HCT116 (cell line): ENCODE data around the gene INAVA.

Experiments used
- CEBPB ChIP-seq: IDR thresholded peaks from 2 replicates; pipeline ENCODE4 v1.6.1; 2012; ENCODE audit warnings: low read depth
- CTCF ChIP-seq, 3 experiments: fragments of 200-600 bp in 1 of 3; sonication (generic) in 1 of 3; IDR thresholded peaks in 2 of 3; conservative IDR thresholded peaks in 1 of 3; 2 replicates each; pipeline ENCODE4 v1.5.1; 2012 to 2017; ENCODE audit warnings: low read depth in 2 of 3, low read length in 2 of 3, antibody characterized with exemption in 1 of 3, borderline replicate concordance in 1 of 3, control low read depth in 1 of 3, mild to moderate bottlenecking in 1 of 3, mixed read lengths in 1 of 3, mixed run types in 1 of 3, moderate library complexity in 1 of 3; ENCODE audit not compliant: insufficient read depth in 1 of 3
- EZH2 ChIP-seq: fragments of 200-600 bp; sonication (generic); IDR thresholded peaks from 2 replicates; pipeline ENCODE4 v1.6.1; 2017; ENCODE audit warnings: antibody characterized with exemption, mixed run types
- POLR2A ChIP-seq: IDR thresholded peaks from 2 replicates; pipeline ENCODE4 v1.7.0; 2011; ENCODE audit warnings: borderline replicate concordance; ENCODE audit not compliant: insufficient read depth, insufficient read length; ENCODE audit errors: extremely low read depth
- POLR2AphosphoS5 ChIP-seq: IDR thresholded peaks from 2 replicates; pipeline ENCODE4 v1.6.1; 2011; ENCODE audit warnings: mild to moderate bottlenecking, low read depth, low read length, moderate library complexity
- SIN3A ChIP-seq: IDR thresholded peaks from 2 replicates; pipeline ENCODE4 v1.6.1; 2012; ENCODE audit warnings: low read depth
- SRF ChIP-seq: IDR thresholded peaks from 2 replicates; pipeline ENCODE4 v1.6.1; 2012; ENCODE audit warnings: low read depth

- TF ChIP-seq POLR2A, result no peak
- TF ChIP-seq CTCF (IDR thresholded peaks at IDR 0.05 in 2 of 3, conservative IDR thresholded peaks at IDR 0.05 in 1 of 3; ENCODE audit: borderline replicate concordance in 1 of 3, insufficient read depth in 1 of 3, low read depth in 2 of 3, low read length in 2 of 3), result no peak
- no peak for TF ChIP-seq EZH2
- TF ChIP-seq SIN3A, result no peak
- no peak for TF ChIP-seq CEBPB
- no peak for TF ChIP-seq POLR2AphosphoS5
- TF ChIP-seq SRF, result no peak
Measured at GRCh38 chr1:200909071-200909470, 14.4 kb downstream of the INAVA start.
